Measurements from ENCODE around the gene UGT1A4.

DNA sequence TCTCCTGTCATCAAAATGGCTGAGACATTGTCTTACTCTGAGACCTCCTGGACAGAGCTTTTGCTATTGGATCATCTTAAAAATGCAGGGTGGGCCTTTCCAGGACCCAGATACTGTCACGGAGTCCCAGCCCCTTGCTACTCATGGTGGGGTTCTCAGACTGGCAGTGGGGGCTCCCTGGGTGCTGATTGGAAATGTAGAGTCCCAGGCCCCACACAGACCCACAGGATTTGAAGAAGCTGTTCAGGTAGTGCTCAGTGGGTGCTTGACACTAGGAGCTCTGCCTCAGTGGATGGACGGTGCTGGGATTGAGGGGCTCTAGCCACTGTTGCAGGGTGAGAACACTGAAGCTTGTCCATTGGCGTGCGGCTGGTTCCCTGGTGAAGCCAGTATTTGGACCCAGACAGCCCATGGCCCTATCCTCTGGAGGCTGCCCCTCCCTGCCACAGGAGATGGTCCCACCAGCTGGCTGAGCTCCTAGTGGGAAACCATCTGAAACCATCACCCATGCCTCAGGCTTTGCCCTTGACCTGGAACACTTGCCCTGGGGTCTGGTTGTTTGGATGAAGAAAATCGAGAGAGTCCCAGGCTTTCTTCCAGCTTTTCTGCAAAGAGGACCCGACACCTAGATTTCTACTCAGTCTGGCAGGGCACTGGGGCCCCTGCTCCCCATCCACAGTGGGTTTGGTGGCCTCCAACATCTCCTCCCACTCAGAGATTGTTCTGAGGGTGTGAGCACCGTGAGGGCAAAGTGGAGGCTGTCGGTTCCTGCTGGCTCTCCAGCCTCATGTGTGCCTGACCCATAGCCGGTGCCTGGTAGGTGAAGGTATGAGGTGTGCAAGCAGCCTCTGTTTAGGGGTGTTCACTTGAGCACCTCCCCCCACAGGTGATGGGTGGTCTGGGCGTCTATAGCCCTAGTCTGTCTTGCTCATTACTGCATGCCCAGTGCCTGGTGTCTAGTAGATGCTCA lies 89.7 kb downstream of the UGT1A4 start:
- TF ChIP-seq, protein P1, sequence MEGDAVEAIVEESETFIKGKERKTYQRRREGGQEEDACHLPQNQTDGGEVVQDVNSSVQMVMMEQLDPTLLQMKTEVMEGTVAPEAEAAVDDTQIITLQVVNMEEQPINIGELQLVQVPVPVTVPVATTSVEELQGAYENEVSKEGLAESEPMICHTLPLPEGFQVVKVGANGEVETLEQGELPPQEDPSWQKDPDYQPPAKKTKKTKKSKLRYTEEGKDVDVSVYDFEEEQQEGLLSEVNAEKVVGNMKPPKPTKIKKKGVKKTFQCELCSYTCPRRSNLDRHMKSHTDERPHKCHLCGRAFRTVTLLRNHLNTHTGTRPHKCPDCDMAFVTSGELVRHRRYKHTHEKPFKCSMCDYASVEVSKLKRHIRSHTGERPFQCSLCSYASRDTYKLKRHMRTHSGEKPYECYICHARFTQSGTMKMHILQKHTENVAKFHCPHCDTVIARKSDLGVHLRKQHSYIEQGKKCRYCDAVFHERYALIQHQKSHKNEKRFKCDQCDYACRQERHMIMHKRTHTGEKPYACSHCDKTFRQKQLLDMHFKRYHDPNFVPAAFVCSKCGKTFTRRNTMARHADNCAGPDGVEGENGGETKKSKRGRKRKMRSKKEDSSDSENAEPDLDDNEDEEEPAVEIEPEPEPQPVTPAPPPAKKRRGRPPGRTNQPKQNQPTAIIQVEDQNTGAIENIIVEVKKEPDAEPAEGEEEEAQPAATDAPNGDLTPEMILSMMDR (IDR thresholded peaks at IDR 0.05; ENCODE audit: low read depth, low read length, poor library complexity, severe bottlenecking), result no peak
- TF ChIP-seq EZH2phosphoT487 (IDR thresholded peaks at IDR 0.05; ENCODE audit: borderline replicate concordance, low read length), result no peak
